ENCODE measurements around the gene MAN2A1.

Gene MAN2A1

GRCh38 chr5:109682383-109682782, 7.3 kb upstream of the MAN2A1 start:
- no peak for DNase-seq

- DNase-seq, result no peak
These were observed 3.8 kb upstream of the MAN2A1 start for GRCh38 chr5:109685916-109686315.

- DNase-seq, result peak; percentile 51
These were observed 1.1 kb upstream of the MAN2A1 start for GRCh38 chr5:109688630-109688969.

GRCh38 chr5:109688970-109689739, 572 bp upstream of the MAN2A1 start:
- peak; percentile 83 for DNase-seq

GRCh38 chr5:109690242-109690974, 681 bp downstream of the MAN2A1 start:
- no peak for DNase-seq

GRCh38 chr5:109690975-109691574, 1.3 kb downstream of the MAN2A1 start:
- DNase-seq, result peak; percentile 69

- no peak for DNase-seq
These were observed 2.3 kb downstream of the MAN2A1 start for GRCh38 chr5:109691996-109692395.

GRCh38 chr5:109692852-109693251, 3.1 kb downstream of the MAN2A1 start:
- no peak for DNase-seq

GRCh38 chr5:109693535-109694400, 4.0 kb downstream of the MAN2A1 start:
- no peak for DNase-seq

GRCh38 chr5:109694451-109694891, 4.7 kb downstream of the MAN2A1 start:
- no peak for DNase-seq

- no peak for DNase-seq
These were observed 5.5 kb downstream of the MAN2A1 start for GRCh38 chr5:109695005-109695926.

GRCh38 chr5:109697339-109697738, 7.6 kb downstream of the MAN2A1 start:
- DNase-seq, result no peak

GRCh38 chr5:109700516-109701153, 10.9 kb downstream of the MAN2A1 start:
- no peak for DNase-seq

- no peak for DNase-seq
These were observed 11.5 kb downstream of the MAN2A1 start for GRCh38 chr5:109701252-109701651.

- DNase-seq, result no peak
These were observed 12.1 kb downstream of the MAN2A1 start for GRCh38 chr5:109701792-109702191.

- no peak for DNase-seq
These were observed 13.4 kb downstream of the MAN2A1 start for GRCh38 chr5:109703166-109703565.

GRCh38 chr5:109703829-109704228, 14.1 kb downstream of the MAN2A1 start:
- no peak for DNase-seq

GRCh38 chr5:109704282-109704952, 14.7 kb downstream of the MAN2A1 start:
- no peak for DNase-seq

- DNase-seq, result no peak
These were observed 15.9 kb downstream of the MAN2A1 start for GRCh38 chr5:109705596-109705995.

- no peak for DNase-seq
These were observed 16.4 kb downstream of the MAN2A1 start for GRCh38 chr5:109706095-109706494.

GRCh38 chr5:109707531-109707930, 17.8 kb downstream of the MAN2A1 start:
- DNase-seq, result no peak

Data from CD4-positive, alpha-beta T cell treated with Interleukin-10 for 1 hour (primary cell).